WTC11 (cell line): Measurements from ENCODE around the gene PLEKHH1.

Source experiments
- MXD4 ChIP-seq: fragments of 250-450 bp; sonication (Bioruptor Pico); IDR thresholded peaks from 2 replicates; pipeline ENCODE4 v1.8.0; 2021; ENCODE audit warnings: mild to moderate bottlenecking, moderate library complexity, borderline replicate concordance
- NFATC4 ChIP-seq: fragments of 250-450 bp; sonication (Bioruptor Pico); IDR thresholded peaks from 2 replicates; pipeline ENCODE4 v1.9.0; 2021; ENCODE audit warnings: mild to moderate bottlenecking
- NR2C2 ChIP-seq: sonication (generic); formaldehyde crosslinking; IDR thresholded peaks from 2 replicates; pipeline ENCODE4 v1.8.0; 2022; ENCODE audit warnings: mild to moderate bottlenecking, missing genetic modification reagents
- ZNF121 ChIP-seq: sonication (generic); formaldehyde crosslinking; IDR thresholded peaks from 2 replicates; pipeline ENCODE4 v1.8.0; 2023; ENCODE audit warnings: missing genetic modification reagents
- ZNF232 ChIP-seq: sonication (generic); formaldehyde crosslinking; IDR thresholded peaks from 2 replicates; pipeline ENCODE4 v1.8.0; 2022; ENCODE audit warnings: mild to moderate bottlenecking, missing genetic modification reagents
- TF ChIP-seq, protein P1 (sequence below): fragments of 200-600 bp; IDR thresholded peaks from 2 replicates; pipeline ENCODE4 v1.8.0; 2022; ENCODE audit warnings: antibody characterized with exemption
- TF ChIP-seq, protein P2 (sequence below): sonication (generic); formaldehyde crosslinking; IDR thresholded peaks from 2 replicates; pipeline ENCODE4 v1.8.1; 2022; ENCODE audit warnings: missing genetic modification reagents, borderline replicate concordance
- TF ChIP-seq, protein P3 (sequence below): fragments of 250-450 bp; sonication (Bioruptor Pico); IDR thresholded peaks from 2 replicates; pipeline ENCODE4 v1.9.0; 2021; ENCODE audit warnings: mild to moderate bottlenecking
- TF ChIP-seq, protein P4 (sequence below): sonication (generic); formaldehyde crosslinking; IDR thresholded peaks from 2 replicates; pipeline ENCODE4 v1.8.0; 2022; ENCODE audit warnings: mild to moderate bottlenecking, missing genetic modification reagents

DNA sequence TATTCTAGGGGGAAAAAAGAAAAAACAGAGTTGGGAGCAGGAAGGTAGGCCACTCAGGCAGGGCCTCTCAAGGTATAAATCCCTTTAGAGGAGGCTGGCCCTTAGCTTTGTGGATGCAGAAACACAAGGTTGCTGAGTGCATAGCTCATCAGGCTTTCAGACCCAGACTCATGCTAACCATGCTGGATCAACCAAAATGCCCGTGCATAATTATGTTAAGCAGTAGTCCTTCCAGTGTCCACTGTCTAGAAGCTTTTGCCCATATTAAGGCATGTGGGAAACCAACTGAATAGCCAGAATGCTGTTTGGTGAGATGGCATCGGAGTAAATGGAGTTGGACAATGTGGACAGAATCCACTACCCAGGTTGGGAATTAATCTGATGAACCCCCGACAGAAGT is 105.6 kb downstream of the PLEKHH1 start:
- no peak for TF ChIP-seq NFATC4 (CRISPR knock-in tag)
- TF ChIP-seq, protein P1, sequence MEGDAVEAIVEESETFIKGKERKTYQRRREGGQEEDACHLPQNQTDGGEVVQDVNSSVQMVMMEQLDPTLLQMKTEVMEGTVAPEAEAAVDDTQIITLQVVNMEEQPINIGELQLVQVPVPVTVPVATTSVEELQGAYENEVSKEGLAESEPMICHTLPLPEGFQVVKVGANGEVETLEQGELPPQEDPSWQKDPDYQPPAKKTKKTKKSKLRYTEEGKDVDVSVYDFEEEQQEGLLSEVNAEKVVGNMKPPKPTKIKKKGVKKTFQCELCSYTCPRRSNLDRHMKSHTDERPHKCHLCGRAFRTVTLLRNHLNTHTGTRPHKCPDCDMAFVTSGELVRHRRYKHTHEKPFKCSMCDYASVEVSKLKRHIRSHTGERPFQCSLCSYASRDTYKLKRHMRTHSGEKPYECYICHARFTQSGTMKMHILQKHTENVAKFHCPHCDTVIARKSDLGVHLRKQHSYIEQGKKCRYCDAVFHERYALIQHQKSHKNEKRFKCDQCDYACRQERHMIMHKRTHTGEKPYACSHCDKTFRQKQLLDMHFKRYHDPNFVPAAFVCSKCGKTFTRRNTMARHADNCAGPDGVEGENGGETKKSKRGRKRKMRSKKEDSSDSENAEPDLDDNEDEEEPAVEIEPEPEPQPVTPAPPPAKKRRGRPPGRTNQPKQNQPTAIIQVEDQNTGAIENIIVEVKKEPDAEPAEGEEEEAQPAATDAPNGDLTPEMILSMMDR: no peak
- TF ChIP-seq, protein P2, sequence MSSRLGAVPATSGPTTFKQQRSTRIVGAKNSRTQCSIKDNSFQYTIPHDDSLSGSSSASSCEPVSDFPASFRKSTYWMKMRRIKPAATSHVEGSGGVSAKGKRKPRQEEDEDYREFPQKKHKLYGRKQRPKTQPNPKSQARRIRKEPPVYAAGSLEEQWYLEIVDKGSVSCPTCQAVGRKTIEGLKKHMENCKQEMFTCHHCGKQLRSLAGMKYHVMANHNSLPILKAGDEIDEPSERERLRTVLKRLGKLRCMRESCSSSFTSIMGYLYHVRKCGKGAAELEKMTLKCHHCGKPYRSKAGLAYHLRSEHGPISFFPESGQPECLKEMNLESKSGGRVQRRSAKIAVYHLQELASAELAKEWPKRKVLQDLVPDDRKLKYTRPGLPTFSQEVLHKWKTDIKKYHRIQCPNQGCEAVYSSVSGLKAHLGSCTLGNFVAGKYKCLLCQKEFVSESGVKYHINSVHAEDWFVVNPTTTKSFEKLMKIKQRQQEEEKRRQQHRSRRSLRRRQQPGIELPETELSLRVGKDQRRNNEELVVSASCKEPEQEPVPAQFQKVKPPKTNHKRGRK (CRISPR knock-in tag): no peak
- TF ChIP-seq, protein P3, sequence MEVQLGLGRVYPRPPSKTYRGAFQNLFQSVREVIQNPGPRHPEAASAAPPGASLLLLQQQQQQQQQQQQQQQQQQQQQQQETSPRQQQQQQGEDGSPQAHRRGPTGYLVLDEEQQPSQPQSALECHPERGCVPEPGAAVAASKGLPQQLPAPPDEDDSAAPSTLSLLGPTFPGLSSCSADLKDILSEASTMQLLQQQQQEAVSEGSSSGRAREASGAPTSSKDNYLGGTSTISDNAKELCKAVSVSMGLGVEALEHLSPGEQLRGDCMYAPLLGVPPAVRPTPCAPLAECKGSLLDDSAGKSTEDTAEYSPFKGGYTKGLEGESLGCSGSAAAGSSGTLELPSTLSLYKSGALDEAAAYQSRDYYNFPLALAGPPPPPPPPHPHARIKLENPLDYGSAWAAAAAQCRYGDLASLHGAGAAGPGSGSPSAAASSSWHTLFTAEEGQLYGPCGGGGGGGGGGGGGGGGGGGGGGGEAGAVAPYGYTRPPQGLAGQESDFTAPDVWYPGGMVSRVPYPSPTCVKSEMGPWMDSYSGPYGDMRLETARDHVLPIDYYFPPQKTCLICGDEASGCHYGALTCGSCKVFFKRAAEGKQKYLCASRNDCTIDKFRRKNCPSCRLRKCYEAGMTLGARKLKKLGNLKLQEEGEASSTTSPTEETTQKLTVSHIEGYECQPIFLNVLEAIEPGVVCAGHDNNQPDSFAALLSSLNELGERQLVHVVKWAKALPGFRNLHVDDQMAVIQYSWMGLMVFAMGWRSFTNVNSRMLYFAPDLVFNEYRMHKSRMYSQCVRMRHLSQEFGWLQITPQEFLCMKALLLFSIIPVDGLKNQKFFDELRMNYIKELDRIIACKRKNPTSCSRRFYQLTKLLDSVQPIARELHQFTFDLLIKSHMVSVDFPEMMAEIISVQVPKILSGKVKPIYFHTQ (CRISPR knock-in tag): no peak
- TF ChIP-seq, protein P4, sequence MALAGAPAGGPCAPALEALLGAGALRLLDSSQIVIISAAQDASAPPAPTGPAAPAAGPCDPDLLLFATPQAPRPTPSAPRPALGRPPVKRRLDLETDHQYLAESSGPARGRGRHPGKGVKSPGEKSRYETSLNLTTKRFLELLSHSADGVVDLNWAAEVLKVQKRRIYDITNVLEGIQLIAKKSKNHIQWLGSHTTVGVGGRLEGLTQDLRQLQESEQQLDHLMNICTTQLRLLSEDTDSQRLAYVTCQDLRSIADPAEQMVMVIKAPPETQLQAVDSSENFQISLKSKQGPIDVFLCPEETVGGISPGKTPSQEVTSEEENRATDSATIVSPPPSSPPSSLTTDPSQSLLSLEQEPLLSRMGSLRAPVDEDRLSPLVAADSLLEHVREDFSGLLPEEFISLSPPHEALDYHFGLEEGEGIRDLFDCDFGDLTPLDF (CRISPR knock-in tag): no peak
- no peak for TF ChIP-seq NR2C2 (CRISPR knock-in tag)
- no peak for TF ChIP-seq ZNF232
- no peak for TF ChIP-seq ZNF121 (CRISPR knock-in tag)
- TF ChIP-seq MXD4 (CRISPR knock-in tag): no peak
